Cardiac muscle cell (in vitro differentiated cells and primary cell): Measurements from ENCODE around the gene HADH. TPM values are rescaled to one million over a fixed set of nuclear protein-coding genes. Genes with fewer than 3 reads are reported as not detected.
"Not testable (repeated sequence)": the region's sequence is repeated elsewhere in the genome, so short reads cannot be mapped to it uniquely, and the experiment has no call there.

Experiments
- DNase-seq, 2 donors: peaks; one replicate each; pipeline versions ENCODE4 v3.0.0 to v3.0.0-alpha.2; 2010 to 2017; ENCODE audit warnings: low read depth in 1 of 2, low spot score in 1 of 2
- H3K27ac ChIP-seq: fragments of 200-600 bp; sonication (generic); 2 replicates; pipeline ENCODE4 v1.5.1; 2016
- H3K27me3 ChIP-seq: fragments of 200-600 bp; sonication (generic); 2 replicates; pipeline ENCODE4 v1.6.0; 2016; ENCODE audit warnings: control low read depth
- H3K36me3 ChIP-seq: fragments of 200-600 bp; sonication (generic); 2 replicates; pipeline ENCODE4 v1.5.1; 2016; ENCODE audit warnings: control low read depth
- H3K4me1 ChIP-seq: fragments of 200-600 bp; sonication (generic); 2 replicates; pipeline ENCODE4 v1.8.1; 2017; ENCODE audit warnings: low read depth, mild to moderate bottlenecking, mixed run types
- H3K4me3 ChIP-seq: fragments of 200-600 bp; sonication (generic); 2 replicates; pipeline ENCODE4 v1.5.1; 2016; ENCODE audit warnings: mild to moderate bottlenecking
- H3K9me3 ChIP-seq: fragments of 200-600 bp; sonication (generic); 2 replicates; pipeline ENCODE4 v1.5.1; 2017; ENCODE audit warnings: low read depth, mild to moderate bottlenecking, control low read depth
- CTCF ChIP-seq: IDR thresholded peaks from 2 replicates; pipeline ENCODE4 v1.5.1; 2012; ENCODE audit warnings: low read depth, mild to moderate bottlenecking, low read length
- polyA plus RNA-seq: library from polyadenylated mRNA; unstranded; fragments of >200 nt; fragmentation: Nextera tagmentation; extraction: Ambion mirVana; gene quantifications from 2 replicates; pipeline ENCODE4 v1.2.1, GENCODE V29; 2016
- total RNA-seq: library from RNA; depleted of rRNA; stranded (reverse); fragments of >200 nt; gene quantifications from 2 replicates; pipeline ENCODE4 v1.2.3, GENCODE V29; 2016

The HADH gene
- total and polyA plus RNA-seq, 2 experiments from 2014 or later: 59.1 to 84.7 TPM

GRCh38 chr4:108005807-108006206 is 16.1 kb downstream of the HADH start:
- Histone ChIP-seq H3K4me1 (no peaks in the 10 kb centered on the region), H3K27ac (no peak overlapping the region), H3K9me3 (no peaks in the 10 kb centered on the region), H3K36me3 (peaks cover 6% of the 10 kb centered on the region), H3K4me3 (no peak overlapping the region), H3K27me3 (no peaks in the 10 kb centered on the region)
- DNase-seq: no peak
- no peak for TF ChIP-seq CTCF

GRCh38 chr4:108006361-108006760 is 16.7 kb downstream of the HADH start:
- H3K27ac ChIP-seq: no peak overlapping the region
- H3K4me3 ChIP-seq: no peak overlapping the region
- H3K36me3 ChIP-seq: peaks cover 12% of the 10 kb centered on the region
- no peaks in the 10 kb centered on the region for H3K4me1 ChIP-seq
- no peak for TF ChIP-seq CTCF
- no peaks in the 10 kb centered on the region for H3K9me3 ChIP-seq
- H3K27me3 ChIP-seq: no peaks in the 10 kb centered on the region
- no peak for DNase-seq

- Histone ChIP-seq H3K36me3 (peaks cover 14% of the 10 kb centered on the region), H3K27ac (no peak overlapping the region), H3K4me3 (no peak overlapping the region), H3K9me3 (no peaks in the 10 kb centered on the region), H3K27me3 (no peaks in the 10 kb centered on the region), H3K4me1 (no peaks in the 10 kb centered on the region)
- no peak for TF ChIP-seq CTCF
- no peak for DNase-seq
These were observed 18.3 kb downstream of the HADH start for GRCh38 chr4:108007984-108008383.

- Histone ChIP-seq H3K9me3 (no peaks in the 10 kb centered on the region), H3K36me3 (peaks cover 14% of the 10 kb centered on the region), H3K4me3 (no peak overlapping the region), H3K27me3 (no peaks in the 10 kb centered on the region), H3K4me1 (no peaks in the 10 kb centered on the region), H3K27ac (no peak overlapping the region)
- no peak for DNase-seq
- no peak for TF ChIP-seq CTCF
These were observed 19.0 kb downstream of the HADH start for GRCh38 chr4:108008721-108009120.

GRCh38 chr4:108010167-108010566 is 20.5 kb downstream of the HADH start:
- no peak overlapping the region for H3K4me3 ChIP-seq
- H3K4me1 ChIP-seq: no peaks in the 10 kb centered on the region
- TF ChIP-seq CTCF: no peak
- H3K27ac ChIP-seq: no peak overlapping the region
- H3K36me3 ChIP-seq: peaks cover 19% of the 10 kb centered on the region
- DNase-seq: no peak
- H3K27me3 ChIP-seq: no peaks in the 10 kb centered on the region
- no peaks in the 10 kb centered on the region for H3K9me3 ChIP-seq

- H3K9me3 ChIP-seq, H3K4me1 ChIP-seq, H3K27ac ChIP-seq, H3K4me3 ChIP-seq, DNase-seq, H3K27me3 ChIP-seq: not testable (repeated sequence)
- H3K36me3 ChIP-seq: peaks cover 19% of the 10 kb centered on the region
These were observed 22.7 kb downstream of the HADH start for GRCh38 chr4:108012382-108012781.
